Adrenal gland (tissue), 12 donors: ENCODE measurements around the gene EXOC6. TPM values are rescaled to one million over a fixed set of nuclear protein-coding genes. Genes with fewer than 3 reads are reported as not detected.
"Not testable (repeated sequence)": the region's sequence is repeated elsewhere in the genome, so short reads cannot be mapped to it uniquely, and the experiment has no call there.

Source experiments
- DNase-seq, 7 donors: peaks; one replicate each; pipeline ENCODE4 v3.0.0-alpha.2; 2019 to 2020
- H3K27ac ChIP-seq, 5 donors: fragments of 200-600 bp; sonication (generic) in 4 of 5; 1 replicate in 3 of 5; 2 replicates in 2 of 5; pipeline versions ENCODE4 v1.5.1 to v1.8.0; 2016 to 2020; ENCODE audit warnings: mild to moderate bottlenecking in 1 of 5
- H3K27me3 ChIP-seq: fragments of 200-600 bp; 2 replicates; pipeline ENCODE4 v1.8.0; 2021
- H3K36me3 ChIP-seq, 2 donors: fragments of 200-600 bp; replicated peaks in 1 of 2; 1 replicate in 1 of 2; 2 replicates in 1 of 2; pipeline versions ENCODE4 v1.5.1 to v1.8.0; 2018 to 2022
- H3K4me1 ChIP-seq, 2 donors: fragments of 200-600 bp; replicated peaks in 1 of 2; 1 replicate in 1 of 2; 2 replicates in 1 of 2; pipeline versions ENCODE4 v1.5.1 to v1.8.0; 2018 to 2021
- H3K4me3 ChIP-seq, 4 donors: fragments of 200-600 bp; sonication (generic) in 3 of 4; one replicate each; pipeline ENCODE4 v1.5.1; 2016 to 2018
- H3K9me3 ChIP-seq, 3 donors: fragments of 200-600 bp; sonication (generic) in 1 of 3; replicated peaks in 1 of 3; 1 replicate in 2 of 3; 2 replicates in 1 of 3; pipeline versions ENCODE4 v1.5.1 to v1.8.0; 2016 to 2021
- CTCF ChIP-seq, 6 experiments: fragments of 450-650 bp in 4 of 6; fragments of 200-600 bp in 2 of 6; sonication (generic) in 1 of 6; IDR thresholded peaks; 1 replicate in 5 of 6; 2 replicates in 1 of 6; pipeline versions ENCODE4 v1.5.1 to v1.8.0; 2016 to 2021; ENCODE audit warnings: antibody characterized with exemption in 6 of 6, mild to moderate bottlenecking in 2 of 6, moderate library complexity in 1 of 6
- POLR2A ChIP-seq, 2 donors: fragments of 450-650 bp; IDR thresholded peaks; one replicate each; pipeline ENCODE4 v1.6.1; 2017; ENCODE audit warnings: antibody characterized with exemption in 2 of 2, mild to moderate bottlenecking in 2 of 2, moderate library complexity in 1 of 2
- WGBS, 4 donors: extraction: QIAGEN DNeasy Blood & Tissue Kit in 2 of 4; methylation state at CpG; one replicate each; pipeline versions ENCODE4 v1.1.5 to v1.1.7; 2013 to 2017; 5-methylcytosine and 5-hydroxymethylcytosine counted together
- intact Hi-C, 2 donors: fragments of 100-400 bp; cut with DNase I; formaldehyde crosslinking; loops; one replicate each; pipeline versions ENCODE4 v1.14.1 to v1.15.0; 2022 to 2023
- polyA plus RNA-seq, 3 donors: library from polyadenylated mRNA; stranded (reverse); fragments of 200-250 nt in 2 of 3; fragments of 350-450 nt in 1 of 3; fragmentation: Illumina TruSeq in 1 of 3; extraction: RNeasy Lipid Tissue Mini Kit (QIAGEN cat#74804) in 1 of 3; gene quantifications; one replicate each; pipeline ENCODE4 v1.2.3, GENCODE V29; 2013 to 2014
- total RNA-seq, 9 donors: library from RNA; depleted of rRNA in 4 of 9; stranded (reverse); fragments of >200 nt in 4 of 9; fragments of 120-200 nt in 1 of 9; fragmentation: NEBNext Ultra II Directional in 1 of 9; extraction: Animal tissue kit (Norgen Biotek cat#: 25700) in 1 of 9; gene quantifications; one replicate each; pipeline versions ENCODE4 v1.1.0 to v1.2.4, GENCODE V29; 2013 to 2023
- donor health status: healthy with polysubstance abuse.
- donor health status: Bipolar disorder and iron deficiency.
- donor health status: DM: yes; HTN: yes; CAD: no.
- donor health status: DM: no; HTN: no; CAD: no.
- donor health status: DM: no; HTN: no; CAD: no.
- donor health status: DM: yes; HTN: yes; CAD: no.

The EXOC6 gene
- total and polyA plus RNA-seq, 12 donors: 7.1 to 60.1 (median 25.7) TPM

GRCh38 chr10:92897916-92898315 lies 49.6 kb downstream of the EXOC6 start:
- TF ChIP-seq CTCF (IDR thresholded peaks at IDR 0.05) (no peak), POLR2A (IDR thresholded peaks at IDR 0.05) (no peak)
- Histone ChIP-seq H3K9me3 (no peaks in the 10 kb centered on the region), H3K36me3 (no peaks in the 10 kb centered on the region), H3K4me1 (no peaks in the 10 kb centered on the region), H3K27me3 (no peaks in the 10 kb centered on the region), H3K4me3 (no peak overlapping the region), H3K27ac (no peak overlapping the region)
- 92 to 96% (median 92%) methylated on average over 5 of the region's 5 CpGs for WGBS, 4 donors
- DNase-seq: no peak
- intact Hi-C loops: no loop called here

- H3K4me1 ChIP-seq: no peaks in the 10 kb centered on the region
- no peak overlapping the region for H3K4me3 ChIP-seq
- H3K36me3 ChIP-seq: no peaks in the 10 kb centered on the region
- intact Hi-C loops: no loop called here
- no peak for DNase-seq
- 80 to 99% (median 96%) methylated on average over 3 of the region's 3 CpGs for WGBS, 4 donors
- no peak for TF ChIP-seq CTCF (IDR thresholded peaks at IDR 0.05)
- TF ChIP-seq POLR2A (IDR thresholded peaks at IDR 0.05): no peak
- no peak overlapping the region for H3K27ac ChIP-seq
- no peaks in the 10 kb centered on the region for H3K9me3 ChIP-seq
- no peaks in the 10 kb centered on the region for H3K27me3 ChIP-seq
Measured at GRCh38 chr10:92901819-92902251, 53.5 kb downstream of the EXOC6 start.

GRCh38 chr10:92903633-92904032 lies 55.3 kb downstream of the EXOC6 start:
- Histone ChIP-seq H3K9me3 (no peaks in the 10 kb centered on the region), H3K27ac (no peak overlapping the region), H3K27me3 (no peaks in the 10 kb centered on the region), H3K4me3 (no peak overlapping the region), H3K4me1 (no peaks in the 10 kb centered on the region), H3K36me3 (no peaks in the 10 kb centered on the region)
- WGBS, 4 donors: 98 to 100% (median 100%) methylated on average over 1 of the region's 1 CpG
- no peak for DNase-seq
- TF ChIP-seq POLR2A (IDR thresholded peaks at IDR 0.05): no peak
- TF ChIP-seq CTCF (IDR thresholded peaks at IDR 0.05): no peak
- intact Hi-C loops: no loop called here

GRCh38 chr10:92907280-92907679 lies 59.0 kb downstream of the EXOC6 start:
- H3K4me3 ChIP-seq: no peak overlapping the region
- no peak overlapping the region for H3K27ac ChIP-seq
- no peaks in the 10 kb centered on the region for H3K36me3 ChIP-seq
- DNase-seq: no peak
- TF ChIP-seq CTCF (IDR thresholded peaks at IDR 0.05) (no peak), POLR2A (IDR thresholded peaks at IDR 0.05) (no peak)
- no peaks in the 10 kb centered on the region for H3K27me3 ChIP-seq
- H3K4me1 ChIP-seq: no peaks in the 10 kb centered on the region
- H3K9me3 ChIP-seq: no peaks in the 10 kb centered on the region
- WGBS, 4 donors: 97 to 98% (median 97%) methylated on average over 4 of the region's 4 CpGs
- intact Hi-C loops: no loop called here

- H3K4me3 ChIP-seq, H3K9me3 ChIP-seq, H3K36me3 ChIP-seq, DNase-seq, H3K27ac ChIP-seq, H3K4me1 ChIP-seq, intact Hi-C loops, H3K27me3 ChIP-seq: not testable (repeated sequence)
- 80 to 94% (median 91%) methylated on average over 3 to 4 of the region's 4 CpGs for WGBS, 4 donors
Measured at GRCh38 chr10:92912631-92913030, 64.3 kb downstream of the EXOC6 start.
